HepG2 (cell line): ENCODE results near the gene AMPD2. TPM values are rescaled to one million over a fixed set of nuclear protein-coding genes. Genes with fewer than 3 reads are reported as not detected.

Experiments
- EP300 ChIP-seq, 3 experiments: sonication (generic) in 1 of 3; formaldehyde crosslinking in 1 of 3; IDR thresholded peaks; 2 replicates each; pipeline versions ENCODE4 v1.5.1 to v1.6.1; 2011 to 2020; ENCODE audit warnings: low read depth in 2 of 3, low read length in 2 of 3, borderline replicate concordance in 1 of 3, improper control_type of control experiment in 1 of 3, mild to moderate bottlenecking in 1 of 3, missing genetic modification reagents in 1 of 3, moderate library complexity in 1 of 3
- MBD4 ChIP-seq: IDR thresholded peaks from 2 replicates; pipeline ENCODE4 v1.6.1; 2012; ENCODE audit warnings: low read length, inconsistent platforms, borderline replicate concordance
- NAIF1 ChIP-seq: sonication (generic); formaldehyde crosslinking; IDR thresholded peaks from 2 replicates; pipeline ENCODE4 v1.5.0; 2020; ENCODE audit warnings: mild to moderate bottlenecking, missing genetic modification reagents, borderline replicate concordance
- NFIB ChIP-seq: sonication (generic); formaldehyde crosslinking; IDR thresholded peaks from 2 replicates; pipeline ENCODE4 v1.9.0; 2021; ENCODE audit warnings: missing genetic modification reagents, mild to moderate bottlenecking, borderline replicate concordance
- SATB2 ChIP-seq: sonication (generic); formaldehyde crosslinking; IDR thresholded peaks from 2 replicates; pipeline ENCODE4 v1.5.0; 2020; ENCODE audit warnings: missing genetic modification reagents
- THRA ChIP-seq: sonication (generic); formaldehyde crosslinking; IDR thresholded peaks from 2 replicates; pipeline ENCODE4 v1.4.0; 2020; ENCODE audit warnings: missing genetic modification reagents, borderline replicate concordance
- TMF1 ChIP-seq: sonication (generic); formaldehyde crosslinking; IDR thresholded peaks from 2 replicates; pipeline ENCODE4 v1.8.1; 2022; ENCODE audit warnings: low read depth, missing genetic modification reagents
- YY1 ChIP-seq: IDR thresholded peaks from 2 replicates; pipeline ENCODE4 v1.6.1; 2011; ENCODE audit warnings: low read length, low read depth, moderate library complexity, mild to moderate bottlenecking; ENCODE audit not compliant: insufficient read depth, insufficient replicate concordance
- ZBTB20 ChIP-seq: sonication (generic); formaldehyde crosslinking; IDR thresholded peaks from 2 replicates; pipeline ENCODE4 v1.8.1; 2023; ENCODE audit warnings: missing genetic modification reagents, low read depth, mild to moderate bottlenecking, borderline replicate concordance
- ZFP41 ChIP-seq: sonication (generic); formaldehyde crosslinking; IDR thresholded peaks from 2 replicates; pipeline ENCODE4 v1.4.0; 2020; ENCODE audit warnings: mild to moderate bottlenecking, missing genetic modification reagents, borderline replicate concordance
- ZHX1 ChIP-seq: sonication (generic); formaldehyde crosslinking; IDR thresholded peaks from 2 replicates; pipeline ENCODE4 v1.8.1; 2022; ENCODE audit warnings: low read depth, mild to moderate bottlenecking, missing genetic modification reagents
- ZKSCAN8 ChIP-seq: IDR thresholded peaks from 2 replicates; pipeline ENCODE4 v1.6.1; 2016; ENCODE audit warnings: borderline replicate concordance, missing genetic modification reagents, missing compliant biosample characterization
- ZNF547 ChIP-seq: sonication (generic); formaldehyde crosslinking; IDR thresholded peaks from 2 replicates; pipeline ENCODE4 v1.5.1; 2020; ENCODE audit warnings: mild to moderate bottlenecking, missing genetic modification reagents
- ZNF674 ChIP-seq: sonication (generic); formaldehyde crosslinking; IDR thresholded peaks from 2 replicates; pipeline ENCODE4 v1.5.0; 2020; ENCODE audit warnings: low read depth, mild to moderate bottlenecking, missing genetic modification reagents
- ZNF780A ChIP-seq: sonication (generic); formaldehyde crosslinking; IDR thresholded peaks from 2 replicates; pipeline ENCODE4 v1.8.0; 2022; ENCODE audit warnings: mild to moderate bottlenecking, missing genetic modification reagents, moderate library complexity
- polyA plus RNA-seq, 8 experiments: library from polyadenylated mRNA; depleted of rRNA in 3 of 8; stranded (reverse) in 7 of 8; unstranded in 1 of 8; fragments of >200 nt; fragmentation: Illumina TruSeq in 4 of 8; extraction: Trizol in 4 of 8; gene quantifications; 2 replicates each; pipeline versions ENCODE4 v1.2.1 to v1.2.3, GENCODE V29; 2011 to 2016; ENCODE audit warnings: low read depth in 4 of 8, missing spikeins in 1 of 8, mixed read lengths in 1 of 8; ENCODE audit not compliant: insufficient read depth in 1 of 8
- total RNA-seq, 5 experiments: library from RNA; depleted of rRNA; stranded (reverse); fragments of >200 nt; fragmentation: Illumina TruSeq; extraction: Trizol; gene quantifications; 2 replicates each; pipeline ENCODE4 v1.2.3, GENCODE V29; 2016; ENCODE audit warnings: low read depth in 1 of 5
- TF ChIP-seq, protein P1 (sequence below): sonication (generic); formaldehyde crosslinking; IDR thresholded peaks from 2 replicates; pipeline ENCODE4 v1.9.0; 2021; ENCODE audit warnings: missing genetic modification reagents, mild to moderate bottlenecking, borderline replicate concordance
- TF ChIP-seq, protein P2 (sequence below): sonication (generic); formaldehyde crosslinking; IDR thresholded peaks from 2 replicates; pipeline ENCODE4 v1.8.0; 2022; ENCODE audit warnings: missing genetic modification reagents, mild to moderate bottlenecking, borderline replicate concordance
- TF ChIP-seq, protein P3 (sequence below): conservative IDR thresholded peaks from 2 replicates; pipeline ENCODE4 v1.6.1; 2018; ENCODE audit warnings: missing genetic modification reagents

AMPD2 gene
- total and polyA plus RNA-seq, 2 of the 13 experiments (the other 11 are each of a cell fraction or from before 2014, with no cell fraction given) = 62.3 to 82.0 TPM

GRCh38 chr1:109655615-109656519 lies 36.2 kb downstream of the AMPD2 start, which contains the start of gene GSTM4 (continued):
- TF ChIP-seq YY1 = peak; percentile 30
- peak; percentile 57; the same call in 1 of the 2 replicates for TF ChIP-seq TMF1 (CRISPR knock-in tag)
- no peak for TF ChIP-seq NFIB (CRISPR knock-in tag)
- TF ChIP-seq SATB2 (CRISPR knock-in tag) = no peak
- peak; percentile 34; the same call in 1 of the 2 replicates for TF ChIP-seq ZBTB20
- no peak for TF ChIP-seq MBD4
- TF ChIP-seq, protein P1, sequence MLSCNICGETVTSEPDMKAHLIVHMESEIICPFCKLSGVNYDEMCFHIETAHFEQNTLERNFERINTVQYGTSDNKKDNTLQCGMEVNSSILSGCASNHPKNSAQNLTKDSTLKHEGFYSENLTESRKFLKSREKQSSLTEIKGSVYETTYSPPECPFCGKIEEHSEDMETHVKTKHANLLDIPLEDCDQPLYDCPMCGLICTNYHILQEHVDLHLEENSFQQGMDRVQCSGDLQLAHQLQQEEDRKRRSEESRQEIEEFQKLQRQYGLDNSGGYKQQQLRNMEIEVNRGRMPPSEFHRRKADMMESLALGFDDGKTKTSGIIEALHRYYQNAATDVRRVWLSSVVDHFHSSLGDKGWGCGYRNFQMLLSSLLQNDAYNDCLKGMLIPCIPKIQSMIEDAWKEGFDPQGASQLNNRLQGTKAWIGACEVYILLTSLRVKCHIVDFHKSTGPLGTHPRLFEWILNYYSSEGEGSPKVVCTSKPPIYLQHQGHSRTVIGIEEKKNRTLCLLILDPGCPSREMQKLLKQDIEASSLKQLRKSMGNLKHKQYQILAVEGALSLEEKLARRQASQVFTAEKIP = no peak
- no peak for TF ChIP-seq ZKSCAN8 (CRISPR knock-in tag)
- TF ChIP-seq THRA (CRISPR knock-in tag) = peak; percentile 30; the same call in 1 of the 2 replicates
- TF ChIP-seq ZNF674 (CRISPR knock-in tag) = no peak
- TF ChIP-seq, protein P2, sequence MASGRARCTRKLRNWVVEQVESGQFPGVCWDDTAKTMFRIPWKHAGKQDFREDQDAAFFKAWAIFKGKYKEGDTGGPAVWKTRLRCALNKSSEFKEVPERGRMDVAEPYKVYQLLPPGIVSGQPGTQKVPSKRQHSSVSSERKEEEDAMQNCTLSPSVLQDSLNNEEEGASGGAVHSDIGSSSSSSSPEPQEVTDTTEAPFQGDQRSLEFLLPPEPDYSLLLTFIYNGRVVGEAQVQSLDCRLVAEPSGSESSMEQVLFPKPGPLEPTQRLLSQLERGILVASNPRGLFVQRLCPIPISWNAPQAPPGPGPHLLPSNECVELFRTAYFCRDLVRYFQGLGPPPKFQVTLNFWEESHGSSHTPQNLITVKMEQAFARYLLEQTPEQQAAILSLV (CRISPR knock-in tag) = peak; percentile 49; the same call in 1 of the 2 replicates
- no peak for TF ChIP-seq EP300 (IDR thresholded peaks at IDR 0.05; ENCODE audit: low read depth in 2 of 2, low read length in 2 of 2)
- TF ChIP-seq EP300 (CRISPR knock-in tag; IDR thresholded peaks at IDR 0.05; ENCODE audit: borderline replicate concordance) = no peak
- TF ChIP-seq ZNF780A (CRISPR knock-in tag) = peak; percentile 46; the same call in 1 of the 2 replicates
- TF ChIP-seq ZHX1 (CRISPR knock-in tag) = 0 out of 2 replicates have a peak, but pooled peaks have one; percentile 54
- TF ChIP-seq, protein P3, sequence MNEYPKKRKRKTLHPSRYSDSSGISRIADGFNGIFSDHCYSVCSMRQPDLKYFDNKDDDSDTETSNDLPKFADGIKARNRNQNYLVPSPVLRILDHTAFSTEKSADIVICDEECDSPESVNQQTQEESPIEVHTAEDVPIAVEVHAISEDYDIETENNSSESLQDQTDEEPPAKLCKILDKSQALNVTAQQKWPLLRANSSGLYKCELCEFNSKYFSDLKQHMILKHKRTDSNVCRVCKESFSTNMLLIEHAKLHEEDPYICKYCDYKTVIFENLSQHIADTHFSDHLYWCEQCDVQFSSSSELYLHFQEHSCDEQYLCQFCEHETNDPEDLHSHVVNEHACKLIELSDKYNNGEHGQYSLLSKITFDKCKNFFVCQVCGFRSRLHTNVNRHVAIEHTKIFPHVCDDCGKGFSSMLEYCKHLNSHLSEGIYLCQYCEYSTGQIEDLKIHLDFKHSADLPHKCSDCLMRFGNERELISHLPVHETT = peak; percentile 75
- TF ChIP-seq NAIF1 = no peak
- TF ChIP-seq ZFP41 (CRISPR knock-in tag) = no peak
- TF ChIP-seq ZNF547 = peak; percentile 87
